Stimulated activated CD8-positive, alpha-beta memory T cell treated with anti-CD3 and anti-CD28 coated beads, Interleukin-12 subunit alpha, Interleukin-12 subunit beta, amount 100 ng/mL, for 24 hours (primary cell): ENCODE data around the gene COX5B.
"Not testable (repeated sequence)": the region's sequence is repeated elsewhere in the genome, so short reads cannot be mapped to it uniquely, and the experiment has no call there.

Source experiments
- DNase-seq: peaks from one replicate; pipeline ENCODE4 v3.0.0-alpha.2; 2020; ENCODE audit errors: extremely low read depth

The COX5B gene

DNA sequence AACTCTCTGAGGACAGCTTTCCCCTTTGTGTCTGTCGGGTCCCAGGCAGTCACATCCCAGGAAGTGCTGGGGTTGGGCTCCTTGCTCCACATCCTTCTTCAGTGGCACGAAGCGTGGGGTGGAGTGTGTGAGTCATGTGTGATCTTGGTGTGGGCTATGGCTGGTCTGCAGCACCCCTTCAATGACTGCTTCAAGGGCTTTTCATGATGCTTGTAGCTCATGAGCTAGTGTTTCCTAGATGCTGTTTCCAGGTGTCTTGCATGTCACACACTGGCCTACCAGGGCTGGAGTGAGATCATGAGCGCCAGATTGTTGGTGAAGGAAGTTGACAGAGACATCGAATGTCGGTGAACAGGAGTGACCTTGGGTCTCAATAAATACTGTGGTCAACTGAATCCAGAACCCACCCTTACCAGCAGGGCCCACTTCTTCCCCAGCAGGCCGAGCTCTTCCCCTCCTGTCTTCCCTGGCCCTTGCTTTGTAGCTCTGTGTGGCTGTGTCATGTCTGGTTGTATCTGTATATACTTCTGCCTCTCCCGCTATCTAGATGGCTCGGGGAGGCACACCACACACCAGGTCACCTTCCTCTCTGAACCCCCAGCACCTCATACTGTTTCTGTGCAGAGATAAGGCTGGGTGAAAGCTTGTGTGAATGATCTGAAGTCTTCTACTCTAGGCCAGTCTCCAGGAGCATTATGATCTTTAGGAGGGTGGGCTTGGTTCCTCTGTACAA, 27.5 kb downstream of the COX5B start:
- no peak for DNase-seq

GRCh38 chr2:97673915-97674283, 28.0 kb downstream of the COX5B start:
- DNase-seq = no peak

GRCh38 chr2:97675430-97676113, 29.7 kb downstream of the COX5B start:
- DNase-seq = no peak

DNA sequence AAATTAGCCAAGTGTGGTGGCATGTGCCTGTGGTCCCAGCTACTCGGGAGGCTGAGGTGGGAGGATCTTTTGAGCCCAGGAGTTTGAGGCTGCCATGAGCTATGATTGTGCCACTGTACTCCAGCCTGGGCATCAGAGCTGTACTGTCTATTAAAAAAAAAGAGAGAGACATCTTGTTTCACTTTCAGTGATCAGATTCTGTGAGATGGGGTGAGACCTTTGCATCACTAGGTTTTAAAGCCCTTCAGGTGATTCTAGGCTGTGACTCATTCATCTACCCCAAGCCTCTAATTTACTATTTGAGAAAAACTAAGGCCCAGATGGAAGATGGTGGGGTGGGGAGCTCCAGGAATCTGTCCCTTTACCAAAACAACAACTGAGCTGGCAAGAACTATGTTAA, 30.8 kb downstream of the COX5B start:
- no peak for DNase-seq

DNA sequence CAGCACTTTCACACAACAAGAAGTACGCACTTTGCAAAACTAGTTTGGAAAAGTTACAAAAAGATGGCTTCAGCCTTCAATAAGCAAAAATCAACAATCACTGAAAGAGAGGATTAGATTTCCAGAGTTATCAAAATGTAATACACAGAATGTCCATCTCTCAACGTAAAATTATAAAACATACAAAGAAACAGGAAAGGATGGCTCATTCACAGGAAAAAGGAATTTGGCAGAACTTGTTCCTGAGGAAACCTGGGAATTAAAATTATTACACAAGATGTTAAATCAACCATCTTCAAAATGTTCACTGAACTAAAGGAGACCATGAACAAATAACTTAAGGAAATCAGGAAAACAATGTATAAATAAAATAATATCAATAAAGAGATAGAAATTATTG, 31.6 kb downstream of the COX5B start:
- DNase-seq = no peak

- no peak for DNase-seq
These were observed 32.4 kb downstream of the COX5B start for GRCh38 chr2:97678298-97678697.

DNA sequence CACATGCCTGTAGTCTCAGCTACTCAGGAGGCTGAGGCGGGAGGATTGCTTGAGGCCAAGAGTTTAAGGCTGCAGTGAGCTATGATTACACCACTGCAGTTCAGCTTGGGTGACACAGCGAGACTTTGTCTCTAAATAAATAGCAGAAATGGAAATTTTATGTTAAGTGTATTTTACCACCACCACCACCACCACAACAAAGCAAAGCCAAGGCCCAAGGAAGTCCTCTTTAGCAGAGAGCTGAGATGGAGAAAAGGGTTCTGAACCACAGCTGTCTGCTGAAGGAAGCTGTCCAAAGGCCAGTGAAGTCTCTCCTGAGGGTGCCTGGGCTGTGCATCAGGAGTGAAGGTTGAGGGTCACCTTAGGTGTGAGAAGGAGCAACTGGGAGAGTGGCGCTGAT, 41.4 kb downstream of the COX5B start:
- not testable (repeated sequence) for DNase-seq

- no peak for DNase-seq
These were observed 42.4 kb downstream of the COX5B start for GRCh38 chr2:97688062-97688827.

DNA sequence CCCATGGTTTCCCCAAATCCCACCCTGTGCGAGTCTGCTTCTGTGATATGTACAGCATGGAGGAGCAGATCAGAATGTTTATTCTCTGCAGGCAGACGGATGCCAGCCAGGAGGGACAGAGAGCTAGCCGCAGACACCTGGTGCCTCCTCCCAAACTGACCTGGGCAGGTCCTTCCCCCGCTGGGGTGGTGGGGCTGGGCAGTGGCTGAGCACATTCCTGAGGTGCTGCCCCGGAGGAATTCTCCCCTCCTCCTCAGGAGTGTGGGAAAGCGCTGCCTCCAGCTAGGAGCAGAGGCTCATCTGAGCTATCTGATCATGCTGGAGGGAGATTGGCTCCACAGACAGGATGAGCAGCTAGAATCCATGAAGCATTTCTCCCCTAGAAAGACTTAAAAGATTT, 45.3 kb downstream of the COX5B start:
- no peak for DNase-seq

DNA sequence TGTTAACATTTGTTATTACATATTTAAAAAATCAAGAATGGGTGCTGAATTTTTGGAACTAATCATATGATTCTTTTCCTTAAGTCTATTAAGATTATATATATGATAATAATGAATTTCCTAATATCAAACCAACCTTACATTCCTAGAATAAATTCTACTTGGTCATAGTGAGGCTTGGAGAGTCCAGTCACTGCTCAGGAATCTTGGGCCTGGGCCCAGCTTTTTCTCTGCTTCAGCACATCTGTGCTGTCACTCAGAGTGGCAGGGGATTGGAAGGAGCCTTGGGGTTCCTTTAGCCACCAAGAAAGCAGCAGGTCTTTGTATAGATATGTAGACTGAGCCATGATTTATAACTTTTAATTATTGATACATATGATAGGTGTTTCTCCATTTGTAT, 47.6 kb downstream of the COX5B start:
- DNase-seq = no peak

DNA sequence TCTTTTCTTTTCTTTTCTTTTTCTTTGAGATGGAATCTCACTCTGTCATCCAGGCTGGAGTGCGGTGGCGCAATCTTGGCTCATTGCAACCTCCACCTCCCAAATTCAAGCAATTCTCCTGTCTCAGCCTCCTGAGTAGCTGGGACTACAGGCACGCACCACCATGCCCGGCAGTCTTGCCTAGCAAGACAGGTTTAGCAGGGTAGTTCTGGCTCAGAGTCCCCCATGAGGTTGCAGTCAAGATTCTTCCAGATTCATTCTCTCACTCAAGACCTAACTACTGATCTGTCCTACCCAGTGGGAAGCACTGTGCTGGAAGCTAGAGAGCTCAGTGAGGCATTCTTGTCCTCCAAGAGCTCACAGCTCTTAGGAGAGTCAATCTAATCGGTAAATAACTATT, 49.9 kb downstream of the COX5B start:
- no peak for DNase-seq

- DNase-seq = peak; percentile 78
These were observed 51.7 kb downstream of the COX5B start for GRCh38 chr2:97697252-97698235.
